ENCODE measurements around the gene SLC39A1. TPM values are rescaled to one million over a fixed set of nuclear protein-coding genes. Genes with fewer than 3 reads are reported as not detected.
"Not testable (repeated sequence)": the region's sequence is repeated elsewhere in the genome, so short reads cannot be mapped to it uniquely, and the experiment has no call there.

SLC39A1 gene
- total RNA-seq, 1 experiment from 2014 or later = 204 TPM

DNA sequence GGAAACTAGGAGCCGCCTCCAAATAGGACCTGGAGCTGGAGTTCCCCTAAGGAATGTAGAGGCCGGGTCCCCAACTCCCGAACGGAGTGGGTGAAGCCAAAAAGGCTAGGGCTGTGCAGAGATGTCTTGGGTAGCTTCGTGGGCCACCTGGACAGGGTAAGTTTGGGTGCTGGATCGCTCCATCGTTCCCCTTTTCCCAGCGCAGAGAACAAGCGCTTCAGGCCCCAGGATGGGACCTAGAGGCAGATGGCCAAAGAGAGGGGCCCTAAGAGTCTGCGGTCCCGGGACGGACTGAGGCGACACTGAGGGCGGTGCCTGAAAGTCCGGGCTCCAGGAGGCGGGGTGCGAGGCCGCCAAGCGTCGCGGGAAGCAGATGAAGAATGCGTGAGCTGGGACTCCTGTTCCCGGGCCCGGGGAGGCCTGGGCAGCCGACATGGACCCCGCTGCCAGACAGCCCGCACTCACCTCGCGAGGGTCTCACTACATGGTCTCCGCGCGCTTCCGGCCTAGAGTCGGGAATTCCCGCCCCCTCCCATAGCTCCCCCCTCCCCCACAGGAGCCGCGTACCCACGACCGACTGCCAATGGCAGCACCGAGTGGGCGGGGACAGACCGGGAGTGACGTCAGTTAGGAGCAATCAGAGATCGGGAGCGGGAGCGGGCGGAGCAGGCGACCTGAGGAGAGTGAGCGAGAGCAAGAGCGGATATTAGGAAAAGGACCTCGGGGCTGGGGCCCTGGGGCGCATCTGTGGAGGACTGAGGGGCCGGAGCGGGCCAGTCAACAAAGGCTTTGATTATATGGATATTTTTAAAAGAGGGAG is at the start of gene SLC39A1 (continued):
- TF ChIP-seq, protein P1, sequence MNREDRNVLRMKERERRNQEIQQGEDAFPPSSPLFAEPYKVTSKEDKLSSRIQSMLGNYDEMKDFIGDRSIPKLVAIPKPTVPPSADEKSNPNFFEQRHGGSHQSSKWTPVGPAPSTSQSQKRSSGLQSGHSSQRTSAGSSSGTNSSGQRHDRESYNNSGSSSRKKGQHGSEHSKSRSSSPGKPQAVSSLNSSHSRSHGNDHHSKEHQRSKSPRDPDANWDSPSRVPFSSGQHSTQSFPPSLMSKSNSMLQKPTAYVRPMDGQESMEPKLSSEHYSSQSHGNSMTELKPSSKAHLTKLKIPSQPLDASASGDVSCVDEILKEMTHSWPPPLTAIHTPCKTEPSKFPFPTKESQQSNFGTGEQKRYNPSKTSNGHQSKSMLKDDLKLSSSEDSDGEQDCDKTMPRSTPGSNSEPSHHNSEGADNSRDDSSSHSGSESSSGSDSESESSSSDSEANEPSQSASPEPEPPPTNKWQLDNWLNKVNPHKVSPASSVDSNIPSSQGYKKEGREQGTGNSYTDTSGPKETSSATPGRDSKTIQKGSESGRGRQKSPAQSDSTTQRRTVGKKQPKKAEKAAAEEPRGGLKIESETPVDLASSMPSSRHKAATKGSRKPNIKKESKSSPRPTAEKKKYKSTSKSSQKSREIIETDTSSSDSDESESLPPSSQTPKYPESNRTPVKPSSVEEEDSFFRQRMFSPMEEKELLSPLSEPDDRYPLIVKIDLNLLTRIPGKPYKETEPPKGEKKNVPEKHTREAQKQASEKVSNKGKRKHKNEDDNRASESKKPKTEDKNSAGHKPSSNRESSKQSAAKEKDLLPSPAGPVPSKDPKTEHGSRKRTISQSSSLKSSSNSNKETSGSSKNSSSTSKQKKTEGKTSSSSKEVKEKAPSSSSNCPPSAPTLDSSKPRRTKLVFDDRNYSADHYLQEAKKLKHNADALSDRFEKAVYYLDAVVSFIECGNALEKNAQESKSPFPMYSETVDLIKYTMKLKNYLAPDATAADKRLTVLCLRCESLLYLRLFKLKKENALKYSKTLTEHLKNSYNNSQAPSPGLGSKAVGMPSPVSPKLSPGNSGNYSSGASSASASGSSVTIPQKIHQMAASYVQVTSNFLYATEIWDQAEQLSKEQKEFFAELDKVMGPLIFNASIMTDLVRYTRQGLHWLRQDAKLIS (CRISPR knock-in tag; IDR thresholded peaks at IDR 0.05; ENCODE audit: borderline replicate concordance) = peak; percentile 21; the same call in 1 of the 2 replicates
- TF ChIP-seq, protein P2, sequence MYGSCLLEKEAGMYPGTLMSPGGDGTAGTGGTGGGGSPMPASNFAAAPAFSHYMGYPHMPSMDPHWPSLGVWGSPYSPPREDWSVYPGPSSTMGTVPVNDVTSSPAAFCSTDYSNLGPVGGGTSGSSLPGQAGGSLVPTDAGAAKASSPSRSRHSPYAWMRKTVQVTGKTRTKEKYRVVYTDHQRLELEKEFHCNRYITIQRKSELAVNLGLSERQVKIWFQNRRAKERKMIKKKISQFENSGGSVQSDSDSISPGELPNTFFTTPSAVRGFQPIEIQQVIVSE (CRISPR knock-in tag; IDR thresholded peaks at IDR 0.05; ENCODE audit: borderline replicate concordance) = no peak
- TF ChIP-seq, protein P3, sequence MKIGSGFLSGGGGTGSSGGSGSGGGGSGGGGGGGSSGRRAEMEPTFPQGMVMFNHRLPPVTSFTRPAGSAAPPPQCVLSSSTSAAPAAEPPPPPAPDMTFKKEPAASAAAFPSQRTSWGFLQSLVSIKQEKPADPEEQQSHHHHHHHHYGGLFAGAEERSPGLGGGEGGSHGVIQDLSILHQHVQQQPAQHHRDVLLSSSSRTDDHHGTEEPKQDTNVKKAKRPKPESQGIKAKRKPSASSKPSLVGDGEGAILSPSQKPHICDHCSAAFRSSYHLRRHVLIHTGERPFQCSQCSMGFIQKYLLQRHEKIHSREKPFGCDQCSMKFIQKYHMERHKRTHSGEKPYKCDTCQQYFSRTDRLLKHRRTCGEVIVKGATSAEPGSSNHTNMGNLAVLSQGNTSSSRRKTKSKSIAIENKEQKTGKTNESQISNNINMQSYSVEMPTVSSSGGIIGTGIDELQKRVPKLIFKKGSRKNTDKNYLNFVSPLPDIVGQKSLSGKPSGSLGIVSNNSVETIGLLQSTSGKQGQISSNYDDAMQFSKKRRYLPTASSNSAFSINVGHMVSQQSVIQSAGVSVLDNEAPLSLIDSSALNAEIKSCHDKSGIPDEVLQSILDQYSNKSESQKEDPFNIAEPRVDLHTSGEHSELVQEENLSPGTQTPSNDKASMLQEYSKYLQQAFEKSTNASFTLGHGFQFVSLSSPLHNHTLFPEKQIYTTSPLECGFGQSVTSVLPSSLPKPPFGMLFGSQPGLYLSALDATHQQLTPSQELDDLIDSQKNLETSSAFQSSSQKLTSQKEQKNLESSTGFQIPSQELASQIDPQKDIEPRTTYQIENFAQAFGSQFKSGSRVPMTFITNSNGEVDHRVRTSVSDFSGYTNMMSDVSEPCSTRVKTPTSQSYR (CRISPR knock-in tag; IDR thresholded peaks at IDR 0.05) = peak; percentile 49; the same call in 1 of the 2 replicates
- TF ChIP-seq SP1 (CRISPR knock-in tag; conservative IDR thresholded peaks at IDR 0.05) = peak; percentile 80
- no peak for TF ChIP-seq ZBTB21 (CRISPR knock-in tag; IDR thresholded peaks at IDR 0.05; ENCODE audit: borderline replicate concordance)
- peak; percentile 47; the same call in 1 of the 2 replicates for TF ChIP-seq JUN (CRISPR knock-in tag; IDR thresholded peaks at IDR 0.05)
- TF ChIP-seq CREB1 (CRISPR knock-in tag; IDR thresholded peaks at IDR 0.05) = no peak
- TF ChIP-seq ZNF121 (CRISPR knock-in tag; IDR thresholded peaks at IDR 0.05) = peak; percentile 97
- peak; percentile 20; the same call in 1 of the 2 replicates for TF ChIP-seq ETV6 (CRISPR knock-in tag; IDR thresholded peaks at IDR 0.05)

DNA sequence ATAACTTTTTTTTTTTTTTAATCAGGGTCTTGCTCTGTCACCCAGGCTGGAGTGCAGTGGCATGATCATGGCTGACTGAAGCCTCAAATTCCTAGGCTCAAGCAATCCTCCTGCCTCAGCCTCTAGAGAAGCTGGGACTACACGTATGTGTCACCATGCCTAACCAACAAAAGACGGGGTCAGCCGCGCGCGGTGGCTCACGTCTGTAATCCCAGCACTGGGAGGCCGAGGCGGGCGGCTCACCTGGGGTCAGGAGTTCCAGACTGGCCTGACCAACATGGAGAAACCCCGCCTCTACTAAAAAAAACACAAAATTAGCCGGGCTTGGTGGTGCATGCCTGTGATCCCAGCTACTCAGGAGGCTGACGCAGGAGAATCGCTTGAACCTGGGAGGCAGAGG is 49.2 kb upstream of the SLC39A1 start:
- H3K36me3 Mint-ChIP-seq; ATAC-seq; H3K9me3 Mint-ChIP-seq; POLR2A ChIA-PET; DNase-seq (ENCODE audit: low spot score); H3K27me3 Mint-ChIP-seq (ENCODE audit: low read depth); H3K4me3 Mint-ChIP-seq; H3K27ac Mint-ChIP-seq; H3K4me1 Mint-ChIP-seq; CTCF ChIA-PET: not testable (repeated sequence)

DNA sequence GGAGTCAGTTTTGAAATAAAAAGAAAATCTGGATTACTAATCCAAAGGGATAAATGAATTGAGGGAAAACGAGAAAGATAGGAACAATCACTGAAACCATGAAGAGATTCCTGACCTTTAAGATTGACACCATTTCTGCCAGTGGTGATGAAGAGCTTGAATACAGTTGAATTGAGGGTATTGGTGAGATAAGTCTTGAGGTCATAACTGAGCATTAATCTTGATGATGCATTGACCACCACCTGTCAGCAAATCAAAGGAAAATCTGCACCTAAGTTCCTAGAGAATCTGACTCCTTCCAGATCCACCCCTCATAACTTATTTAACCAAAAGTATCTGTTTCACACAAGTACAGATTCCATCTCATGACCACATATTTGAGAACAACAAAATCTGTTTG is 48.8 kb upstream of the SLC39A1 start:
- no peaks in the 10 kb centered on the region for H3K36me3 Mint-ChIP-seq
- H3K27ac Mint-ChIP-seq = no peak overlapping the region
- POLR2A ChIA-PET = no interaction called here
- DNase-seq (ENCODE audit: low spot score) (no peak), ATAC-seq (no peak)
- H3K4me3 Mint-ChIP-seq = no peak overlapping the region
- no peaks in the 10 kb centered on the region for H3K4me1 Mint-ChIP-seq
- CTCF ChIA-PET = no interaction called here
- no peaks in the 10 kb centered on the region for H3K27me3 Mint-ChIP-seq (ENCODE audit: low read depth)
- TF ChIP-seq TEAD4 (CRISPR knock-in tag; IDR thresholded peaks at IDR 0.05) = no peak
- H3K9me3 Mint-ChIP-seq = no peaks in the 10 kb centered on the region

DNA sequence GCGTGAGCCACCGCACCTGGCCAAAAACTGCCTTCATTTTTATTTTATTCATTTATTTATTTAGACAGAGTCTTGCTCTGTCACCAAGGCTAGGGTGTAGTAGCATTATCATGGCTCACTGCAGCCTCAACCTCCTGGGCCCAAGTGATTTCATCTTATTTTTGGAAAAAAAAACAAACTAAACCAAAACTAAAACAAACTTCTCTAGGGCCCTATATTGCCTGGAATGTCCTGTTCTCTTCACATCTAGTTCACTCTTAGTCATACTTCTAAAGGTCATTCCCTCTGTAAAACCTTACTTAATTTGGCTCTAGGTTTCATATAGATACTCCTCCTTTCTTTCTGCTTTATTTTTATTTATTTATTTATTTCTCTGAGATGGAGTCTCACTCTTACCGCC is 42.8 kb upstream of the SLC39A1 start:
- Mint-ChIP-seq H3K27ac (no peak overlapping the region), H3K4me1 (no peaks in the 10 kb centered on the region), H3K9me3 (no peaks in the 10 kb centered on the region), H3K27me3 (ENCODE audit: low read depth) (no peaks in the 10 kb centered on the region), H3K36me3 (no peaks in the 10 kb centered on the region), H3K4me3 (no peak overlapping the region)
- CTCF ChIA-PET = no interaction called here
- ATAC-seq = no peak
- no peak for DNase-seq (ENCODE audit: low spot score)
- POLR2A ChIA-PET = no interaction called here
- TF ChIP-seq ZNF121 (CRISPR knock-in tag; IDR thresholded peaks at IDR 0.05) (no peak), SOX15 (CRISPR knock-in tag; IDR thresholded peaks at IDR 0.05) (no peak), EMX1 (CRISPR knock-in tag; IDR thresholded peaks at IDR 0.05) (no peak), ZNF219 (CRISPR knock-in tag; IDR thresholded peaks at IDR 0.05; ENCODE audit: borderline replicate concordance) (no peak)
- TF ChIP-seq, protein P4, sequence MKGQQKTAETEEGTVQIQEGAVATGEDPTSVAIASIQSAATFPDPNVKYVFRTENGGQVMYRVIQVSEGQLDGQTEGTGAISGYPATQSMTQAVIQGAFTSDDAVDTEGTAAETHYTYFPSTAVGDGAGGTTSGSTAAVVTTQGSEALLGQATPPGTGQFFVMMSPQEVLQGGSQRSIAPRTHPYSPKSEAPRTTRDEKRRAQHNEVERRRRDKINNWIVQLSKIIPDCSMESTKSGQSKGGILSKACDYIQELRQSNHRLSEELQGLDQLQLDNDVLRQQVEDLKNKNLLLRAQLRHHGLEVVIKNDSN (CRISPR knock-in tag; IDR thresholded peaks at IDR 0.05) = no peak
- TF ChIP-seq, protein P5, sequence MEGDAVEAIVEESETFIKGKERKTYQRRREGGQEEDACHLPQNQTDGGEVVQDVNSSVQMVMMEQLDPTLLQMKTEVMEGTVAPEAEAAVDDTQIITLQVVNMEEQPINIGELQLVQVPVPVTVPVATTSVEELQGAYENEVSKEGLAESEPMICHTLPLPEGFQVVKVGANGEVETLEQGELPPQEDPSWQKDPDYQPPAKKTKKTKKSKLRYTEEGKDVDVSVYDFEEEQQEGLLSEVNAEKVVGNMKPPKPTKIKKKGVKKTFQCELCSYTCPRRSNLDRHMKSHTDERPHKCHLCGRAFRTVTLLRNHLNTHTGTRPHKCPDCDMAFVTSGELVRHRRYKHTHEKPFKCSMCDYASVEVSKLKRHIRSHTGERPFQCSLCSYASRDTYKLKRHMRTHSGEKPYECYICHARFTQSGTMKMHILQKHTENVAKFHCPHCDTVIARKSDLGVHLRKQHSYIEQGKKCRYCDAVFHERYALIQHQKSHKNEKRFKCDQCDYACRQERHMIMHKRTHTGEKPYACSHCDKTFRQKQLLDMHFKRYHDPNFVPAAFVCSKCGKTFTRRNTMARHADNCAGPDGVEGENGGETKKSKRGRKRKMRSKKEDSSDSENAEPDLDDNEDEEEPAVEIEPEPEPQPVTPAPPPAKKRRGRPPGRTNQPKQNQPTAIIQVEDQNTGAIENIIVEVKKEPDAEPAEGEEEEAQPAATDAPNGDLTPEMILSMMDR (IDR thresholded peaks at IDR 0.05) = no peak
- TF ChIP-seq, protein P6, sequence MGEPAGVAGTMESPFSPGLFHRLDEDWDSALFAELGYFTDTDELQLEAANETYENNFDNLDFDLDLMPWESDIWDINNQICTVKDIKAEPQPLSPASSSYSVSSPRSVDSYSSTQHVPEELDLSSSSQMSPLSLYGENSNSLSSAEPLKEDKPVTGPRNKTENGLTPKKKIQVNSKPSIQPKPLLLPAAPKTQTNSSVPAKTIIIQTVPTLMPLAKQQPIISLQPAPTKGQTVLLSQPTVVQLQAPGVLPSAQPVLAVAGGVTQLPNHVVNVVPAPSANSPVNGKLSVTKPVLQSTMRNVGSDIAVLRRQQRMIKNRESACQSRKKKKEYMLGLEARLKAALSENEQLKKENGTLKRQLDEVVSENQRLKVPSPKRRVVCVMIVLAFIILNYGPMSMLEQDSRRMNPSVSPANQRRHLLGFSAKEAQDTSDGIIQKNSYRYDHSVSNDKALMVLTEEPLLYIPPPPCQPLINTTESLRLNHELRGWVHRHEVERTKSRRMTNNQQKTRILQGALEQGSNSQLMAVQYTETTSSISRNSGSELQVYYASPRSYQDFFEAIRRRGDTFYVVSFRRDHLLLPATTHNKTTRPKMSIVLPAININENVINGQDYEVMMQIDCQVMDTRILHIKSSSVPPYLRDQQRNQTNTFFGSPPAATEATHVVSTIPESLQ (CRISPR knock-in tag; IDR thresholded peaks at IDR 0.05) = no peak
